SK-N-MC (cell line): Measurements from ENCODE around the gene RBMS3.

Source experiments
- EZH2 ChIP-seq: fragments of 200-600 bp; sonication (generic); IDR thresholded peaks from one replicate; pipeline ENCODE4 v1.6.1; 2017; ENCODE audit warnings: antibody characterized with exemption
- POLR2AphosphoS5 ChIP-seq: IDR thresholded peaks from 2 replicates; pipeline ENCODE4 v1.6.1; 2012; ENCODE audit warnings: mild to moderate bottlenecking, low read depth, low read length, borderline replicate concordance

GRCh38 chr3:29506502-29506901 lies 225.6 kb downstream of the RBMS3 start:
- TF ChIP-seq POLR2AphosphoS5 = no peak
- no peak for TF ChIP-seq EZH2
